ENCODE measurements around the gene RAD23A.

DNA sequence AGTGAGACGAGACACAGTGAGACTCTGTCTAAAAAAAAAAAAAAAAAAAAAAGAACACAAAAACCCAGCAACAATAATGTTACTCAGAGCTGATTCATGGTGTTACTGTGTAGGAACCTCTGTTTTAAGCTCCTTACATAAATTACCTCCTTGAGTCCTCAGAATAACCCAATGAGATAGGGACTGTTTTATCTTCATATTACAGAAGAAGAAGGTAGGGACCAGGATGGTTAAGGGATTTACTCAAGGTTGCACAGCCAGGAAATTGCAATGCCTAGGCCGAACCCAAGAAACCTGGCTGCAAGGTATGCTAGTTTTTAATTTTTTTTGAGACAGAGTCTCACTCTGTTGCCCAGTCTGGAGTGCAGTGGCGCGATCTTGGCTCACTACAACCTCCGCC lies 22.2 kb downstream of the RAD23A start:
- TF ChIP-seq, protein P1, sequence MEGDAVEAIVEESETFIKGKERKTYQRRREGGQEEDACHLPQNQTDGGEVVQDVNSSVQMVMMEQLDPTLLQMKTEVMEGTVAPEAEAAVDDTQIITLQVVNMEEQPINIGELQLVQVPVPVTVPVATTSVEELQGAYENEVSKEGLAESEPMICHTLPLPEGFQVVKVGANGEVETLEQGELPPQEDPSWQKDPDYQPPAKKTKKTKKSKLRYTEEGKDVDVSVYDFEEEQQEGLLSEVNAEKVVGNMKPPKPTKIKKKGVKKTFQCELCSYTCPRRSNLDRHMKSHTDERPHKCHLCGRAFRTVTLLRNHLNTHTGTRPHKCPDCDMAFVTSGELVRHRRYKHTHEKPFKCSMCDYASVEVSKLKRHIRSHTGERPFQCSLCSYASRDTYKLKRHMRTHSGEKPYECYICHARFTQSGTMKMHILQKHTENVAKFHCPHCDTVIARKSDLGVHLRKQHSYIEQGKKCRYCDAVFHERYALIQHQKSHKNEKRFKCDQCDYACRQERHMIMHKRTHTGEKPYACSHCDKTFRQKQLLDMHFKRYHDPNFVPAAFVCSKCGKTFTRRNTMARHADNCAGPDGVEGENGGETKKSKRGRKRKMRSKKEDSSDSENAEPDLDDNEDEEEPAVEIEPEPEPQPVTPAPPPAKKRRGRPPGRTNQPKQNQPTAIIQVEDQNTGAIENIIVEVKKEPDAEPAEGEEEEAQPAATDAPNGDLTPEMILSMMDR (IDR thresholded peaks at IDR 0.05) = no peak
- TF ChIP-seq POLR2A (IDR thresholded peaks at IDR 0.05) = no peak
